Measurements from ENCODE around the gene CEBPG.

Gene CEBPG

GRCh38 chr19:33382006-33382405, 8.5 kb downstream of the CEBPG start:
- no peak for DNase-seq (ENCODE audit: low spot score)

GRCh38 chr19:33382982-33383381, 9.5 kb downstream of the CEBPG start:
- DNase-seq (ENCODE audit: low spot score): no peak

GRCh38 chr19:33383720-33384292, 10.3 kb downstream of the CEBPG start:
- DNase-seq (ENCODE audit: low spot score): no peak

- no peak for DNase-seq (ENCODE audit: low spot score)
Observed at GRCh38 chr19:33384983-33385382, 11.5 kb downstream of the CEBPG start.

- no peak for DNase-seq (ENCODE audit: low spot score)
Observed at GRCh38 chr19:33385956-33386355, 12.4 kb downstream of the CEBPG start.

GRCh38 chr19:33386361-33386858, 12.9 kb downstream of the CEBPG start:
- no peak for DNase-seq (ENCODE audit: low spot score)

- DNase-seq (ENCODE audit: low spot score): no peak
Observed at GRCh38 chr19:33387351-33388230, 14.1 kb downstream of the CEBPG start.

GRCh38 chr19:33388231-33388724, 14.8 kb downstream of the CEBPG start:
- no peak for DNase-seq (ENCODE audit: low spot score)

GRCh38 chr19:33388725-33389420, 15.4 kb downstream of the CEBPG start:
- no peak for DNase-seq (ENCODE audit: low spot score)

- DNase-seq (ENCODE audit: low spot score): no peak
Observed at GRCh38 chr19:33389421-33390100, 16.1 kb downstream of the CEBPG start.

- DNase-seq (ENCODE audit: low spot score): no peak
Observed at GRCh38 chr19:33390101-33390907, 16.8 kb downstream of the CEBPG start.

- no peak for DNase-seq (ENCODE audit: low spot score)
Observed at GRCh38 chr19:33390908-33391630, 17.6 kb downstream of the CEBPG start.

GRCh38 chr19:33391631-33392249, 18.2 kb downstream of the CEBPG start:
- DNase-seq (ENCODE audit: low spot score): no peak

GRCh38 chr19:33392341-33393285, 19.1 kb downstream of the CEBPG start:
- DNase-seq (ENCODE audit: low spot score): no peak

- no peak for DNase-seq (ENCODE audit: low spot score)
Observed at GRCh38 chr19:33393286-33394005, 19.9 kb downstream of the CEBPG start.

GRCh38 chr19:33394006-33394722, 20.7 kb downstream of the CEBPG start:
- DNase-seq (ENCODE audit: low spot score): no peak

All from SK-N-DZ (cell line).